A673 (cell line): ENCODE data around the gene SIRPA.

Source experiments
- CTCF ChIP-seq: fragments of 300-800, 200-600 bp; sonication (generic); conservative IDR thresholded peaks from 2 replicates; pipeline ENCODE4 v1.5.1; 2017; ENCODE audit warnings: low read depth, mild to moderate bottlenecking, antibody characterized with exemption, low read length, moderate library complexity, mixed read lengths
- EZH2 ChIP-seq: fragments of 200-600 bp; sonication (generic); IDR thresholded peaks from 2 replicates; pipeline ENCODE4 v1.6.1; 2017; ENCODE audit warnings: borderline replicate concordance, low read depth, mild to moderate bottlenecking, mixed read lengths, antibody characterized with exemption, low read length; ENCODE audit not compliant: poor library complexity, severe bottlenecking

GRCh38 chr20:1964659-1965405 is 69.6 kb downstream of the SIRPA start:
- TF ChIP-seq CTCF: no peak
- TF ChIP-seq EZH2: no peak
